KOPT-K1 (cell line): Measurements from ENCODE around the gene CEP170B.
"Not testable (repeated sequence)": the region's sequence is repeated elsewhere in the genome, so short reads cannot be mapped to it uniquely, and the experiment has no call there.

Experiments
- H3K27ac ChIP-seq: fragments of 200-600 bp; sonication (generic); 2 replicates; pipeline ENCODE4 v1.5.1; 2016; ENCODE audit warnings: antibody characterized with exemption, mild to moderate bottlenecking, low read depth, low read length; ENCODE audit not compliant: poor library complexity, severe bottlenecking
- H3K36me3 ChIP-seq: fragments of 200-600 bp; sonication (generic); 2 replicates; pipeline ENCODE4 v1.5.1; 2017; ENCODE audit warnings: antibody characterized with exemption, mild to moderate bottlenecking, low read length, moderate library complexity; ENCODE audit not compliant: insufficient read depth
- H3K9me3 ChIP-seq: fragments of 200-600 bp; sonication (generic); 2 replicates; pipeline ENCODE4 v1.5.1; 2017; ENCODE audit warnings: antibody characterized with exemption, low read length, mild to moderate bottlenecking; ENCODE audit not compliant: insufficient read depth, poor library complexity, severe bottlenecking

CEP170B gene

GRCh38 chr14:104897330-104898194, 32.5 kb downstream of the CEP170B start:
- Histone ChIP-seq H3K36me3 (no peaks in the 10 kb centered on the region), H3K27ac (no peak overlapping the region), H3K9me3 (no peaks in the 10 kb centered on the region)

GRCh38 chr14:104898195-104898558, 33.1 kb downstream of the CEP170B start:
- H3K36me3 ChIP-seq = no peaks in the 10 kb centered on the region
- H3K27ac ChIP-seq = no peak overlapping the region
- H3K9me3 ChIP-seq = no peaks in the 10 kb centered on the region

DNA sequence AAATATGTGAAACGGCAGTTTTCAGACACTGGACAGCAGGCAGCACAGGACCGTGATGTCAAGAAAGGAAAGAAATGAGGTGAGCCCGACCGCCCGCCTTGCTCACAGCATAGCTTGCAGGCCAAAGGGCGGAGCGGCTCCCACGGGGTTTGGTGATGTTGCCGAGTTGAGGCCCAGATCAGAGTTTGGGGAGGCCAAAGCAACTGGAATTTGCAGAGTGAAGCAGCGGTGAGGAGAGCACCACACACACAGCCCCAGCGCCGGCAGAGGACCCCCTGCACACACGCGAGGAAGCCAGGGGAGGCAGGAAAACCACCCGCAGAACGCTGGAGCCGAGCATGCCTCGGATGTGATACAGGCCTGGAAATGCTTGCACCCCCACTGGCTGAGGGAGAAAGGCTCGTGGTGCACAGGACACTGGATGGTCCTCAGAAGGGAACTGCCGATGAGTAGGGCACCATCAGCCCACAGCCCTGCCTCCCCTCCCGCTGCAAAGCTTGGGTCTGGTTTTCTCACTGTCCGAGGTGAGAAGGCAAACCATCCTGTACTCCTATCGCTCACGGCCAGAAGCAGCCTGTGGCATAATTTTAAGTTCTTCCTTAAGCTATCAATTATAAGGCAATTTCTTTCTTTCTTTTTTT, 33.9 kb downstream of the CEP170B start:
- H3K36me3 ChIP-seq = no peaks in the 10 kb centered on the region
- H3K27ac ChIP-seq = no peak overlapping the region
- H3K9me3 ChIP-seq = no peaks in the 10 kb centered on the region

DNA sequence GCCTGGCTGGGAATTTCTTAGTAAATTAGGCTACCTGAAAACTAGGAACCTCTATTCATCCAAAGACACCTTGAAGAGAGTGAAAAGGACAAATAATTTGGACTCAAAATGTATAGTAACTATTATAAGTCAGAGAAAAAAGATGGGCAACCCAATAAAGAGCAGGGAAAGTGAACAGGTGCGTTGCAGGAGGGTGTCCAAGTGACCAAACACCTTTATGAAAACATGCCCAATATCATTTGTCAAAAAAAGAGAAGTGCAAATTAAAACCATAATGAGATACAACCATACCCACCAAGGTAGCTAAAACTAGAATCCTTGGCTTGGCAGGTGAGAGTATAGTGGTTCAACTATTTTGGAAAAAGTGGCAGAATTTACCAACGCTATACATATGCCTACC, 34.7 kb downstream of the CEP170B start:
- Histone ChIP-seq H3K27ac (no peak overlapping the region), H3K36me3 (no peaks in the 10 kb centered on the region), H3K9me3 (no peaks in the 10 kb centered on the region)

DNA sequence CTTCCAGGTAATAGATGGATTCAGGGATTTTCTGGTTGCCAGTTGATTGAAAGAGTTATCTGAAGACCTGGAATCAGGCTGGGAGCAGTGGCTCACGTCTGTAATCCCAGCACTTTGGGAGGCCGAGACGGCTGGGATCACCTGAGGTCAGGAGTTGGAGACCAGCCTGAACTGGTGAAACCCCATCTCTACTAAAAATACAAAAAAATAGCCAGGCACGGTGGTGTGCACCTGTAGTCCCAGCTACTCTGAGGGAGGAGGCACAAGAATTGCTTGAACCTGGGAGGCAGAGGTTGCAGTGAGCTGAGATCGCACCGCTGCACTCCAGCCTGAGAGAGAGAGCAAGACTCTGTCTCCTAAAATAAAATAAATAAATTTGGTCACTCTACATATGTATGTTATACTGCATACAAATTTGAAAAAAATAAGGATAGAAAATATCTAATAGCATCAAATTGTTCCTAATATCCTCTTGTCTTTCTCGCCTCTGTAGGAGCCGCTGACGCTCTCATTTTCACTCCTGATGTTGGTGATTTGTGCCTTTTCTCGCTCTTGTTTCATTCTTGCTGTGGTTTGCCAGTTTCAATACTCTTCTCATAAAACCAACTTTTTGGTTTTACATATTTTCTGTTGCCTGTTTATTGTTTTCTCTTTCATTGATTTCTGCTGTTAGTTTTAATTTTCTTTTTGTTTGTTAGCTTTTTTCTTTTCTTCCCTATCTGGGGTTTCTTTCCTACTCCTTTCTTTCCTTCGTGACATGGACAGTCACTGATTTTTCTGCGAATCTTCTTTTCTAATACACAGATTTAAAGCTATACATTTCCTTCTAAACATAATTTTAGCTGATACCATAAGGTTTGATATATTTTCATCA, 35.8 kb downstream of the CEP170B start:
- Histone ChIP-seq H3K36me3 (no peaks in the 10 kb centered on the region), H3K9me3 (no peaks in the 10 kb centered on the region), H3K27ac (no peak overlapping the region)

GRCh38 chr14:104903990-104904389, 38.9 kb downstream of the CEP170B start:
- H3K27ac ChIP-seq = no peak overlapping the region
- peaks cover 7% of the 10 kb centered on the region for H3K9me3 ChIP-seq
- H3K36me3 ChIP-seq = no peaks in the 10 kb centered on the region

DNA sequence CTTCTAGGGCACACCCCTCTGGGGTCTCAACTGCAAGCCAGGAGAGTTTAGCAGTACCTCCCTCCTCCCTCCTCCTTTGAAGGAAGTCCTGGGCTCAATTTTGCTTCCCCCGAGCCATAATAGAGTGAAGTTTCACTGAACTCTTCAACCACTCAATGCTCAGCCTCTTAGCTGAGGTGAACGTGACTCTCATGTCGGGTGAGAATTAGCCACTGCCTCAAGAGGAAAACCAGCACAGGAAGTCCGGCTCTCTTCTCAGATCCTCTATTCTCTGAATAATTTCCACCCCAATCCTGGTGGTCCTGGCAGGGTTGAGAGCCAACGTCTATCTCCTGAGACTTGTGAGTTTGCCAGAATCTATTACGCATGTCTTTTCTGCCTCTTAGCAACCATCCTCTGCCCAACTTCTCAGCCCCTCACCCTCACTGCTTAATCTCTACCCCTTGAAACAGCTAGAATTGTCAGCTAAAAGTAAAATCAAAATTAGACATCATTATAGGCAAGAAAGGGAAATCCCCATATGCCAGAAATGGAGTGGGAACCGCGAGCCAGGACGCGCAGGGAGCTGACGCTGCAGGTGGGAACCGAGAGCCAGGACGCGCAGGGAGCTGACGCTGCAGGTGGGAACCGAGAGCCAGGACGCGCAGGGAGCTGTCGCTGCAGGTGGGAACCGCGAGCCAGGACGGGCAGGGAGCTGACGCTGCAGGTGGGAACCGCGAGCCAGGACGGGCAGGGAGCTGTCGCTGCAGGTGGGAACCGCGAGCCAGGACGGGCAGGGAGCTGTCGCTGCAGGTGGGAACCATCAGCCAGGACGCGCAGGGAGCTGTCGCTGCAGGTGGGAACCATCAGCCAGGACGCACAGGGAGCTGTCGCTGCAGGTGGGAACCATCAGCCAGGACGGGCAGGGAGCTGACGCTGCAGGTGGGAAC, 39.8 kb downstream of the CEP170B start:
- not testable (repeated sequence) for H3K27ac ChIP-seq, H3K36me3 ChIP-seq
- H3K9me3 ChIP-seq = peaks cover 11% of the 10 kb centered on the region

GRCh38 chr14:104905579-104905933, 40.5 kb downstream of the CEP170B start:
- not testable (repeated sequence) for H3K27ac ChIP-seq, H3K36me3 ChIP-seq
- peaks cover 17% of the 10 kb centered on the region for H3K9me3 ChIP-seq

DNA sequence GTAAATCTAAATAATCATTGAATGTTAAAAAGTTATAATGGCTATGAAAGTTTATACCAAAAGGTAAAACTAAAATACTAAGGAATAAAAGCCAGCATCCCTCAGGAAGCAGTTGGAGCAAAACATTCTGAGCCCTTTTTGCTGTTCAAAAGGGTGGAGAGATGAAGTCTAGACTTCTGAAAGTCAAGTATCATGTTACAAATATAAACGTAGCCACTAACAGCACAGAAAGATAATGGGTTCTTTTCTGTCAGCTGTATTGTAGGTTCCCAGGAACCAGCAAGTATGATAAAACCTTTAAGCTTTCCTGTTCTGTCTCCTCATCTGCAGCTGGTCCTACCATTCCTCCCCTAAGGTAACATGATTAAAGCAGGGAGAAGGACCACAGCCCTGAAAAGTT, 43.2 kb downstream of the CEP170B start:
- Histone ChIP-seq H3K9me3 (peaks cover 34% of the 10 kb centered on the region), H3K27ac (no peak overlapping the region), H3K36me3 (no peaks in the 10 kb centered on the region)

GRCh38 chr14:104912053-104912452, 47.0 kb downstream of the CEP170B start:
- H3K27ac ChIP-seq = no peak overlapping the region
- peaks cover 34% of the 10 kb centered on the region for H3K9me3 ChIP-seq
- H3K36me3 ChIP-seq = no peaks in the 10 kb centered on the region

GRCh38 chr14:104913435-104913834, 48.4 kb downstream of the CEP170B start:
- Histone ChIP-seq H3K36me3 (no peaks in the 10 kb centered on the region), H3K9me3 (peaks cover 27% of the 10 kb centered on the region), H3K27ac (no peak overlapping the region)

DNA sequence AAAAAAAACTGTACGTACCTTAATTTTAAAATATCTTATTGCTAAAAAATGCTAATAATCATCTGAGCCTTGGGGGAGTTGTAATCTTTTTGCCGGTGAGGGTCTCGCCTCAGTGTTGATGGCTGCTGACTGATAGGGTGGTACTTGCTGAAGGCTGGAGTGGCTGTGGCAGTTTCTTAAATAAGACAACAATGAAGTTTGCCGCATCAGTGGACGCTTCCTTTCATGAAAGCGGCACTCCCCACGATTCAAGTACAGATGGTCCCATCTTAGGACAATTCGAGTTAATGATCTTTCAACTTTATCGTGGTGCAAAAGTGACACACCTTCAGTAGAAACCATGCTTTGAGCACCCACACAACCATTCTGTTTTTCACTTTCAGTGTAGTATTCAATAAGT, 52.0 kb downstream of the CEP170B start:
- Histone ChIP-seq H3K36me3 (no peaks in the 10 kb centered on the region), H3K27ac (no peak overlapping the region), H3K9me3 (peaks cover 8% of the 10 kb centered on the region)

GRCh38 chr14:104917993-104918392, 52.9 kb downstream of the CEP170B start:
- Histone ChIP-seq H3K9me3 (peaks cover 5% of the 10 kb centered on the region), H3K36me3 (no peaks in the 10 kb centered on the region)

DNA sequence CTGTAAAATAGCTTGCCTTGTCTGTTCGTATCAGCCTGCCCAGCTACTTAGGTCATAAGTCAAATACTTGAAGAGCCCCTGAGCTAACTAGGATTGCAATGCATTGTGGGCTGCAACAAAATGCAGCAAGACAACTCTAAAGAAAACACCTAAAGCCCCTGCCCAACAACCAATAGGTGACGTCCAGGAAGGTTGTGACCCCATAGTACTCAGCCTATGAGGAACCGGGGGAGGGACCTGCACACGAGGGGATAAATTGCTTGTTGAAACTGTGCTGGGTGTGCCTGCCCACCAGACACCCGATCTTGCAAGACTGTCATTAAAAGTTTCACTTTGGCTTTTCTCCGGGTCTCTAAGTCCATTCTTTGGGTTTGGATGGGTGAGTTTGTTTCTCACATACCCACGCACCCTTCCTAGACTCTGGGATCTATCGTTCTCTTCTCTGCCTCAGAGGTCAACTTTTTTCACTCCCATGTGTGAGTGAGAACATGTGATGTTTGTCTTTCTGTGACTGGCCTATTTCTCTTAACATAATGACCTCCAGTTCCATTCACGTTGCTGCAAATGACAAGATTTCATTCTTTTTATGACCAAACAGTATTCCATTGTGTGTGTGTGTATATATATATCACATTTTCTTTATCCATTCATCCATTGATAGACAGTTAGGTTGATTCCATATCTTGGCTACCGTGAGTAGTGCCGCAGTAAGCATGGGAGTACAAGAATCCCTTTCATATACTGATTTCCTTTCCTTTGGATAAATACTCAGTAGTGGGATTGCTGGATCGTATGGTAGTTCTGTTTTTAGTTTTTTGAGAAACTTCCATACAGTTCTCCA, 54.3 kb downstream of the CEP170B start:
- H3K27ac ChIP-seq, H3K36me3 ChIP-seq: not testable (repeated sequence)
- peaks cover 14% of the 10 kb centered on the region for H3K9me3 ChIP-seq

More at GRCh38 chr14:104917993-104918392, 52.9 kb downstream of the CEP170B start:
- no peak overlapping the region for H3K27ac ChIP-seq
